Measurements from ENCODE around the gene OR56A1.

GRCh38 chr11:6006846-6007245, 23.7 kb downstream of the OR56A1 start, which contains the start of gene OR56A4:
- TF ChIP-seq, protein P1, sequence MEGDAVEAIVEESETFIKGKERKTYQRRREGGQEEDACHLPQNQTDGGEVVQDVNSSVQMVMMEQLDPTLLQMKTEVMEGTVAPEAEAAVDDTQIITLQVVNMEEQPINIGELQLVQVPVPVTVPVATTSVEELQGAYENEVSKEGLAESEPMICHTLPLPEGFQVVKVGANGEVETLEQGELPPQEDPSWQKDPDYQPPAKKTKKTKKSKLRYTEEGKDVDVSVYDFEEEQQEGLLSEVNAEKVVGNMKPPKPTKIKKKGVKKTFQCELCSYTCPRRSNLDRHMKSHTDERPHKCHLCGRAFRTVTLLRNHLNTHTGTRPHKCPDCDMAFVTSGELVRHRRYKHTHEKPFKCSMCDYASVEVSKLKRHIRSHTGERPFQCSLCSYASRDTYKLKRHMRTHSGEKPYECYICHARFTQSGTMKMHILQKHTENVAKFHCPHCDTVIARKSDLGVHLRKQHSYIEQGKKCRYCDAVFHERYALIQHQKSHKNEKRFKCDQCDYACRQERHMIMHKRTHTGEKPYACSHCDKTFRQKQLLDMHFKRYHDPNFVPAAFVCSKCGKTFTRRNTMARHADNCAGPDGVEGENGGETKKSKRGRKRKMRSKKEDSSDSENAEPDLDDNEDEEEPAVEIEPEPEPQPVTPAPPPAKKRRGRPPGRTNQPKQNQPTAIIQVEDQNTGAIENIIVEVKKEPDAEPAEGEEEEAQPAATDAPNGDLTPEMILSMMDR (IDR thresholded peaks at IDR 0.05) = no peak
- TF ChIP-seq EZH2 (IDR thresholded peaks at IDR 0.05; ENCODE audit: borderline replicate concordance, insufficient read depth, low read depth, low read length, poor library complexity, severe bottlenecking) = no peak
